OCI-LY7 (cell line): Measurements from ENCODE around the gene KCNMA1. TPM values are rescaled to one million over a fixed set of nuclear protein-coding genes. Genes with fewer than 3 reads are reported as not detected.
A peak's percentile ranks its signal among the peaks of the same experiment; 100 is the strongest.
"Not testable (repeated sequence)": the region's sequence is repeated elsewhere in the genome, so short reads cannot be mapped to it uniquely, and the experiment has no call there.

Experiments
- BruUV-seq: library from RNA; stranded (reverse); fragments of 400-500 nt; replicated peaks from 2 replicates; lab custom pipeline; 2021; lab: Mats Ljungman, UMichigan
- CTCF ChIA-PET: fragments of 300-600 bp; sonication (Branson Sonifier 250); formaldehyde crosslinking; loops from one replicate; lab custom pipeline; 2022; ENCODE audit warnings: antibody characterized with exemption; ENCODE audit not compliant: unreplicated experiment; lab: Charles Lee
- POLR2A ChIA-PET: fragments of 300-600 bp; sonication (Branson Sonifier 250); formaldehyde crosslinking; loops from one replicate; lab custom pipeline; 2022; ENCODE audit warnings: antibody characterized with exemption; lab: Charles Lee
- DNase-seq: peaks from one replicate; pipeline ENCODE4 v3.0.0-alpha.2; 2015; ENCODE audit warnings: low spot score
- H2AFZ ChIP-seq: fragments of 200-600 bp; sonication (generic), shearing (Covaris generic); 2 replicates; pipeline ENCODE4 v1.6.1; 2014; ENCODE audit warnings: mild to moderate bottlenecking, antibody characterized with exemption, low read length, moderate library complexity
- H3K27ac ChIP-seq: fragments of 200-600 bp; sonication (generic); 2 replicates; pipeline ENCODE4 v1.5.1; 2014; ENCODE audit warnings: mixed run types, low read depth, mild to moderate bottlenecking, moderate library complexity, low read length, inconsistent platforms; ENCODE audit not compliant: poor library complexity, severe bottlenecking
- H3K36me3 ChIP-seq: fragments of 200-600 bp; sonication (generic); 2 replicates; pipeline ENCODE4 v1.6.1; 2014; ENCODE audit warnings: mild to moderate bottlenecking, antibody characterized with exemption, low read length, moderate library complexity, mixed read lengths; ENCODE audit not compliant: insufficient read depth
- H3K4me1 ChIP-seq: fragments of 200-600 bp; sonication (generic); 2 replicates; pipeline ENCODE4 v1.5.1; 2014; ENCODE audit warnings: mild to moderate bottlenecking, low read length; ENCODE audit not compliant: insufficient read depth, poor library complexity, severe bottlenecking
- H3K4me2 ChIP-seq: fragments of 200-600 bp; sonication (generic); 2 replicates; pipeline ENCODE4 v1.6.1; 2014; ENCODE audit warnings: mild to moderate bottlenecking, low read length
- H3K4me3 ChIP-seq: fragments of 200-600 bp; sonication (generic); 2 replicates; pipeline ENCODE4 v1.5.1; 2014; ENCODE audit warnings: mild to moderate bottlenecking, low read depth, low read length; ENCODE audit not compliant: poor library complexity, severe bottlenecking
- H3K79me2 ChIP-seq: fragments of 200-600 bp; sonication (generic); 2 replicates; pipeline ENCODE4 v1.6.1; 2016; ENCODE audit warnings: low read depth, mild to moderate bottlenecking, low read length, moderate library complexity, mixed read lengths; ENCODE audit not compliant: insufficient read depth
- H3K9me2 ChIP-seq: fragments of 200-600 bp; sonication (generic); 2 replicates; pipeline ENCODE4 v1.6.1; 2016; ENCODE audit warnings: mild to moderate bottlenecking, low read length, mixed read lengths; ENCODE audit not compliant: insufficient read depth
- H3K9me3 ChIP-seq: fragments of 200-600 bp; sonication (generic); 2 replicates; pipeline ENCODE4 v1.6.1; 2014; ENCODE audit warnings: mild to moderate bottlenecking, mixed run types, low read length, mixed read lengths
- H4K20me1 ChIP-seq: fragments of 200-600 bp; sonication (generic); 2 replicates; pipeline ENCODE4 v1.6.1; 2014; ENCODE audit warnings: mild to moderate bottlenecking, antibody characterized with exemption, low read length, moderate library complexity, mixed read lengths; ENCODE audit not compliant: insufficient read depth
- EZH2phosphoT487 ChIP-seq: fragments of 200-600 bp; sonication (generic); IDR thresholded peaks from 2 replicates; pipeline ENCODE4 v1.6.1; 2018; ENCODE audit warnings: low read depth, borderline replicate concordance, mild to moderate bottlenecking, mixed run types, antibody characterized with exemption, low read length, moderate library complexity, mixed read lengths
- intact Hi-C: fragments of 100-400 bp; cut with micrococcal nuclease; formaldehyde crosslinking; loops from one replicate; pipeline ENCODE4 v1.10.0; 2022; ENCODE audit not compliant: unreplicated experiment
- total RNA-seq, 2 experiments: library from RNA; depleted of rRNA in 1 of 2; stranded (reverse); fragments of >200 nt in 1 of 2; shearing (Covaris generic) in 1 of 2; gene quantifications; 2 replicates each; pipeline ENCODE4 v1.2.3, GENCODE V29; 2014 to 2022
- TF ChIP-seq, protein P1 (sequence below): fragments of 200-600 bp; sonication (generic); conservative IDR thresholded peaks from 2 replicates; pipeline ENCODE4 v1.5.1; 2014; ENCODE audit warnings: mild to moderate bottlenecking, antibody characterized with exemption, low read length, moderate library complexity, mixed read lengths

Gene KCNMA1
- total RNA-seq, 2 experiments from 2014 or later = not detected

DNA sequence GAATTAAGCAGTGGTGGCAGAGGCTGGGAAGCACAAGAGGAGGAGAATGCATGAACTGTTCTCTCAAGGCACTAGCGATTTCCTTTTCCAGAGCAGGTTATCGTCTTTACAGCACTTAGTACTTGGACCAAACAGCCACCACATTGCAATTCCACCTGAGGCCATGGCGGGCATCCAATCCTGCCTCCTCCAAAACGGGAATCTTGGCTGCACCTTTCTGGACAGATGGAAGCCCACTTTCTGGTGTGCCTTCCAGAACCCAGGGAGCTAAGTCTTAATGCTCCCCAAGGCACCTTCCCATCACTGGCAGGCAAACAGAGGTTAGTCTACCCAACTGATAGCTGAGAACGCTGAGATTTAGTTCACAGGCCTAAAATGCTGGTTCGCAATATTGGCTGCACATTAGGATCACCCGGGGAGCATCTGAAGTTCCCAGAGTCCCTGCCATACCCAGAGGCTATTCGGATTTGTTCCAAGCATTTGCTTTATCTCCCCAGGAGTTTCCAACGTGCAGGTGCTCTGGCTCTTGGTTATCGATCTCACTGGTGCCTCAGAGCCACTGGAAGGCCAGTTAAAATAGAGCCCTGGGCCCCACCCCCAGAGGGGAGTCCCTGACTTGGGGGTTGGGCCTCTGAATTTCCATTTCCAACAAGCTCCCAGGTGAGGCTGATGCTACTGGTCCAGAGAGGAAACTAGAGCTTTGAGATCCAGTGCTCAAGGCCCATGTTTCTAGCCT is 62.2 kb downstream of the KCNMA1 start:
- H4K20me1 ChIP-seq = no peaks in the 10 kb centered on the region
- POLR2A ChIA-PET = no interaction called here
- no peaks in the 10 kb centered on the region for H3K79me2 ChIP-seq
- H3K36me3 ChIP-seq = no peaks in the 10 kb centered on the region
- no TSS peak for BruUV-seq
- H3K9me2 ChIP-seq = no peaks in the 10 kb centered on the region
- no peak overlapping the region for H3K27ac ChIP-seq
- H3K4me2 ChIP-seq = no peak overlapping the region
- no peak overlapping the region for H2AFZ ChIP-seq
- H3K9me3 ChIP-seq = no peaks in the 10 kb centered on the region
- H3K4me3 ChIP-seq = no peak overlapping the region
- no peaks in the 10 kb centered on the region for H3K4me1 ChIP-seq
- intact Hi-C loops = no loop called here
- CTCF ChIA-PET = no interaction called here
- TF ChIP-seq EZH2phosphoT487 = no peak
- TF ChIP-seq, protein P1, sequence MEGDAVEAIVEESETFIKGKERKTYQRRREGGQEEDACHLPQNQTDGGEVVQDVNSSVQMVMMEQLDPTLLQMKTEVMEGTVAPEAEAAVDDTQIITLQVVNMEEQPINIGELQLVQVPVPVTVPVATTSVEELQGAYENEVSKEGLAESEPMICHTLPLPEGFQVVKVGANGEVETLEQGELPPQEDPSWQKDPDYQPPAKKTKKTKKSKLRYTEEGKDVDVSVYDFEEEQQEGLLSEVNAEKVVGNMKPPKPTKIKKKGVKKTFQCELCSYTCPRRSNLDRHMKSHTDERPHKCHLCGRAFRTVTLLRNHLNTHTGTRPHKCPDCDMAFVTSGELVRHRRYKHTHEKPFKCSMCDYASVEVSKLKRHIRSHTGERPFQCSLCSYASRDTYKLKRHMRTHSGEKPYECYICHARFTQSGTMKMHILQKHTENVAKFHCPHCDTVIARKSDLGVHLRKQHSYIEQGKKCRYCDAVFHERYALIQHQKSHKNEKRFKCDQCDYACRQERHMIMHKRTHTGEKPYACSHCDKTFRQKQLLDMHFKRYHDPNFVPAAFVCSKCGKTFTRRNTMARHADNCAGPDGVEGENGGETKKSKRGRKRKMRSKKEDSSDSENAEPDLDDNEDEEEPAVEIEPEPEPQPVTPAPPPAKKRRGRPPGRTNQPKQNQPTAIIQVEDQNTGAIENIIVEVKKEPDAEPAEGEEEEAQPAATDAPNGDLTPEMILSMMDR = no peak
- no peak for DNase-seq

DNA sequence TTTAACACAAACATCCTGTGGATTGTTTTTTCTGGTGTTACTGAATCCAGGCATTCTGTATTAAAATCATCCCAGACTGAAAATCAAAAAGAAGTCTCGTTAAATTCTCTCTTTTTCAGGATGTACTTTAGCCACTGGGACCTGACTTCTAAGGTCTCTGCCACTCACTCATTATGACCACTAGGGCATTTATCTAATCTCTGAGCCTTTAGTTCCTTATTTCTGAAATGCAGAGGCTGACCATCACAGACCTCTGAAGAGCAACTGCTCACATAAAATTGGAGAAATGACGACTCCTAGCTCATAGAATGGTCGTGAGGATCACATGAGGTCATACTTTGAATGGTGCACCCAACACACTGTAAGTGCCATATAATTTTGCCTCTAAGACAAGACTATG is 63.2 kb downstream of the KCNMA1 start:
- Histone ChIP-seq H3K79me2 (no peaks in the 10 kb centered on the region), H3K9me2 (no peaks in the 10 kb centered on the region), H3K4me3 (no peak overlapping the region), H3K4me2 (no peak overlapping the region), H3K4me1 (no peaks in the 10 kb centered on the region), H3K9me3 (no peaks in the 10 kb centered on the region), H4K20me1 (no peaks in the 10 kb centered on the region), H3K27ac (no peak overlapping the region), H3K36me3 (no peaks in the 10 kb centered on the region), H2AFZ (no peak overlapping the region)
- intact Hi-C loops = no loop called here
- TF ChIP-seq, protein P1 = 0 out of 2 replicates have a peak, but pooled peaks have one; percentile 15
- no peak for TF ChIP-seq EZH2phosphoT487
- POLR2A ChIA-PET = no interaction called here
- no TSS peak for BruUV-seq
- DNase-seq = no peak
- CTCF ChIA-PET = no interaction called here

DNA sequence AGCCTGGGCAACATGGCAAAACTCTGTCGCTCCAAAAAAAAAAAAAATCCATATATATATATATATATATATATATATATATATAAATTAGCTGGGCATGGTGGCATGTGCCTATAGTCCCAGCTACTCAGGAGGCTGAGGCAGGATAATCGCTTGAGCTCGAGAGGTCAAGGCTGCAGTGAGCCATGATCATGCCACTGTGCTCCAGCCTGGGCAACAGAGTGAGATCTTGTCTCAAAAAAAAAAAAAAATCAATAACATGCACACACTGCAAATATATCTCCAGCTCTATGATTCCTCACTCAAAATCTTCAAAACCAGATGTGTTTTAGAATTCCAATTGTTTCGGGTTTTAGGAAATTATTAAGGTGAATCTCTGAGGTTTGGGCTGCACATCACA is 65.1 kb downstream of the KCNMA1 start:
- H3K27ac ChIP-seq, intact Hi-C loops, H4K20me1 ChIP-seq, CTCF ChIA-PET, H2AFZ ChIP-seq, POLR2A ChIA-PET, H3K9me3 ChIP-seq, H3K4me2 ChIP-seq, H3K79me2 ChIP-seq, H3K9me2 ChIP-seq, H3K4me3 ChIP-seq, H3K36me3 ChIP-seq, H3K4me1 ChIP-seq, DNase-seq, BruUV-seq: not testable (repeated sequence)
